Measurements from ENCODE around the gene ETV2.
"Not testable (repeated sequence)": the region's sequence is repeated elsewhere in the genome, so short reads cannot be mapped to it uniquely, and the experiment has no call there.

Gene ETV2

GRCh38 chr19:35670686-35671085 lies 29.1 kb downstream of the ETV2 start:
- no peak for TF ChIP-seq CTCF (IDR thresholded peaks at IDR 0.05; ENCODE audit: low read depth, low read length, missing control alignments)
- DNase-seq (ENCODE audit: low read depth) = no peak
- H3K4me3 ChIP-seq (ENCODE audit: low read depth, low read length) = no peak overlapping the region

- no peak for DNase-seq (ENCODE audit: low read depth)
- no peak overlapping the region for H3K4me3 ChIP-seq (ENCODE audit: low read depth, low read length)
- no peak for TF ChIP-seq CTCF (IDR thresholded peaks at IDR 0.05; ENCODE audit: low read depth, low read length, missing control alignments)
Measured at GRCh38 chr19:35671818-35672217, 30.3 kb downstream of the ETV2 start.

DNA sequence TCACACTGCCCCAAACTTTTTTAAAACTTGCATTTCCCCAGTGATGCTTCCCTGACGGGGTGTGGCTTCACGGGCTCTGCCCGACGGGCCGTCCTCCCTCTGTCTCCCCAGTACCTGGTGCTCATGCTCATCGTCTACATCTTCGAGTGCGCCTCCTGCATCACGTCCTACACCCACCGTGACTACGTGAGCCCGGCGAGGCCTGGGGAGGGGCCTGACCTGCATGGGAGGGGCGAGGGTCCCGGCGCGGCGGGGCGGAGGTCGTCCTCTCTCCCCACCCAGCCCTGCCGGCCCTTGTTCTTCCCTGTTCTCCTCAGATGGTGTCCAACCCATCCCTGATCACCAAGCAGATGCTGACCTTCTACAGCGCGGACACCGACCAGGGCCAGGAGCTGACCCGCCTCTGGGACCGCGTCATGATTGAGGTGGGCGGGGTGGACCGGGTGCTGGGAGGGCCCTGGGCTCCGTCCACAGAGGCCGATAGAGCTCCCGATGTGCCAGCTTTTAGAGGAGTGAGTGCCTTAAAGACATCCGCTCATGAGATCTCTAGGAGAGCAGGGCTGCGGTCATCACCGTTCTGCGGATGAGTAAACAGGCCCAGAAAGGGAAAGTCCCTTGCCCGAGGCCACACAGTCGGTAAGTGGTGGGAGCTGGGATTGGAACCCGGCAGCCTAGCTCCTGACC lies 31.7 kb downstream of the ETV2 start:
- peak overlapping the region; percentile 34 for H3K4me3 ChIP-seq (ENCODE audit: low read depth, low read length)
- DNase-seq (ENCODE audit: low read depth) = no peak
- no peak for TF ChIP-seq CTCF (IDR thresholded peaks at IDR 0.05; ENCODE audit: low read depth, low read length, missing control alignments)

- no peak for TF ChIP-seq CTCF (IDR thresholded peaks at IDR 0.05; ENCODE audit: low read depth, low read length, missing control alignments)
- no peak overlapping the region for H3K4me3 ChIP-seq (ENCODE audit: low read depth, low read length)
- DNase-seq (ENCODE audit: low read depth) = no peak
Measured at GRCh38 chr19:35675589-35676140, 34.1 kb downstream of the ETV2 start.

DNA sequence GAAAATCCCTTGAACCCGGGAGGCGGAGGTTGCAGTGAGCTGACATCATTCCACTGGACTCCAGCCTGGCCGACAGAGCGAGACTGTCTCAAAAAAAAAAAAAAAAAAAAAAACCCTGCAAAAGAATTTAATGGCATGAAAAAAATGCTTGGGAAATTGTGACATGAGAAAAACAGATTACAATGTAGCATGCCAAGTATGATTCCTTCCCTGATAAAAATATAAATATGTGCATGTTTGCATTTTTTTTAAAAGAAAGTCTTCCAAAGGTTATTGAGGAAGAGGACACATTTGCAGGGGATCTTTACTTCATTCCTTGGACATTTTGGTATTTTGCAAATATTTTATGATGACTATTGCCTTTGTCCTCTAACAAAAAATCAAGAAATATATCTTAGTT lies 48.3 kb downstream of the ETV2 start:
- TF ChIP-seq CTCF (IDR thresholded peaks at IDR 0.05; ENCODE audit: low read depth, low read length, missing control alignments) = no peak
- no peak overlapping the region for H3K4me3 ChIP-seq (ENCODE audit: low read depth, low read length)
- no peak for DNase-seq (ENCODE audit: low read depth)

- H3K4me3 ChIP-seq (ENCODE audit: low read depth, low read length); DNase-seq (ENCODE audit: low read depth): not testable (repeated sequence)
Measured at GRCh38 chr19:35691106-35691505, 49.6 kb downstream of the ETV2 start.

DNA sequence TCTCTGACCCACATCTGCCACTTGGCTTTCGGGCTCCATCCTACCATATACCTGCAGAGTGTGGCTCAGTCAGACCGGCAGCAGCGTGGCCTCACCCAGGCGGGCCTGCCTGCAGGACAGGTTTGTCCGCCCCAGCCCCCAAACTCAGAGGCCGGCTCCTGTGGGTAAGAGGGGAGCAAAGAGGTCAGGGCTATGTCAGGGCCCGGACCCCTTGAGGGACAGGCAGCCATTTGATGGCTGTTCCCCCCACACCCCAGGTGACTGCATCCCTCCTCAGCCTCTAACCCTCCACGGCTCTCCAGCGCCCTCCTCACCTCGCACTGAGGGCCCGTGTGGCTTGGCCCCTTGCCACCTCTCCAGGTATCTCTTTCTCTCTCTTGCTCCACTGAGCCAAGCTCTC lies 50.5 kb downstream of the ETV2 start:
- no peak for DNase-seq (ENCODE audit: low read depth)
- no peak for TF ChIP-seq CTCF (IDR thresholded peaks at IDR 0.05; ENCODE audit: low read depth, low read length, missing control alignments)

More for the DNA sequence above, 50.5 kb downstream of the ETV2 start:
- no peak overlapping the region for H3K4me3 ChIP-seq (ENCODE audit: low read depth, low read length)
